HG02884 (cell line): ENCODE data around the gene PRDM12.

Experiments
- ATAC-seq: cut with Tn5 transposase; IDR thresholded peaks from one replicate; pipeline ENCODE4 v1.9.1; 2021; ENCODE audit warnings: mild to moderate bottlenecking, moderate library complexity; ENCODE audit not compliant: unreplicated experiment

PRDM12 gene

DNA sequence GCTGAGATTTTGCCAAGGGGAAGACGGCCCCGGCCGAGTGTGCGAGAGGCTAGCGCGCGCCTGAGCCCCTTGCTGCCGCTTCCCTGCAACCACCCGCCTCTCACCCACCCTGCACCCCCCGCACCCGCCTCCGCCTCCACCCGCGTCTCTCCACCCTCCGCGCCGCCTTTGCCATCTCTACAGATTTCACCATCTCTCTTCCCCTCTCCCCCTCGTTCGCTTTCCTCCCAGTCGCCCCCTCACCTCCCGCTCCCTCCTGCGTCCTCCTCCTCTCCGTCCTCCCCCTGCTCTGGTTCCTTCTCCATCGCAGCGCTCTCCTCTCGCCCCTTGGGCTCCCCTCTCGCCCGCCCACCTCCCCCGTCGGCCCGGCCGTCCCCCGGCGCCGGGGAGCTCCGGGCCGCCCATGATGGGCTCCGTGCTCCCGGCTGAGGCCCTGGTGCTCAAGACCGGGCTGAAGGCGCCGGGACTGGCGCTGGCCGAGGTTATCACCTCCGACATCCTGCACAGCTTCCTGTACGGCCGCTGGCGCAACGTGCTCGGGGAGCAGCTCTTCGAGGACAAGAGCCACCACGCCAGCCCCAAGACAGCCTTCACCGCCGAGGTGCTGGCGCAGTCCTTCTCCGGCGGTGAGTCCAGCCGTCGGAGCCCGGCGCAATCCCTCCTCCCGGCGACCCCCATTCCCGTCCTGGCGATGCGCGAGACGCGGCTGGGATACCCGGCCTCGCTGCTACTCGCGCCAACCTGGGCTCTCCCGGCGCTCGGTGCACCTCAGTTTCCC is at the start of gene PRDM12:
Gene PRDM12, plus strand, starts transcription at position 344 of the 778 bp plus-strand sequence. Its CDS starts 60 bp downstream, at position 404.
- no peak for ATAC-seq

DNA sequence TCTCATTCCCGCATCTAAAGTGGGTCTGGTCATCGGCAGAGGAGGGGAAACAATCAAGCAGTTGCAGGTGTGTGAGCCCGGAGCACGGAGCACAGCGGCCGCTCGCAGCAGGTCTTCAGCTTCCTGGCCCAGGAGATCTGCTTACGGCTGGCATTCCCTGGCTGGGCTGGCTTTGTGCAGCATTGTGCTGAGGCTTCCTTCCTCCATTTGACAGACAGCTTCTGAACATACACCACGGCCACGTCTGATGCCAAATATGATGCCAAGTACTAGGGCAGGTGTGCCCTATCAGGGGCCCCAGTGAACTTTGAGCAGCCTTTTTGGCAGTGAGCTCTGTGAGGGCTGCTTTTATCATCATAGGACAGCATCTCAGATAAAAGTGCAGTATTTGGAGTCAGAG is 47.9 kb upstream of the PRDM12 start:
- no peak for ATAC-seq

DNA sequence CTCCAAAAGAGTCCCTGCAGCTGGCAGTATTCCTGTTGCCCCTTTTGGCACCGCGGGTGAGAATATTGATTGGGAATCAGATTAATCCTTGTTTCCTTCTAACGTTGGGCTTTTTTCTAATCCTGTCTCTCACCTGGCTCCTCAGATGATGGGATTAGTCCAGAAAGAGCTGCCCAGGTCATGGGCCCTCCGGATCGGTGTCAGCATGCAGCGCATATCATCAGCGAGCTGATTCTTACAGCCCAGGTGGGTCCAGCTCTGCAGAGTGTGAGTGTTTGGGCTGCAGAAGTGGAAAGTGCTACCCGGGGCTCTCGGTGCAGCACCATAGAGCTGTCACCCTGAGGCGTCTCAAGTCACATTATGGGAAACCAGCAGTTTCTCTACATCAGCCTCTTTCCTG is 40.9 kb upstream of the PRDM12 start:
- no peak for ATAC-seq

DNA sequence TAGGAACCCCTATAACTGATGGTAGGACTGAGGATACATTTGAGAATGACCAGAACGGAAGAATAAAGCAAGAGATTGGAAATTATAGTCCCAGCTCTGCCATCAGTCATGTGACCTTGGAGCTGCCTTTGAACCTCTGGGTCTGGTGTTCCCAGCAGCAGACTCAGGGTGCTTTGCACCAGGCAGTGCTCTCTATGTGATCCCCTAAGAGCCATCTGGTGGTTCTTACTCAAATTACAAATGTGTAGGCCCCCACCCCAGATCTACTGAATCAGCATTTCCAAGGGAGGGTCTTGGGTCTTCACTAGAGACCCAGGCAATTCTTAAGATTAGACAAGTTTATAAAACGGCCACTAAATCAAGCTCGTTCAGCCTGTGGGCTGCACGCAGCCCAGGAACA is 40.2 kb upstream of the PRDM12 start:
- ATAC-seq: no peak

DNA sequence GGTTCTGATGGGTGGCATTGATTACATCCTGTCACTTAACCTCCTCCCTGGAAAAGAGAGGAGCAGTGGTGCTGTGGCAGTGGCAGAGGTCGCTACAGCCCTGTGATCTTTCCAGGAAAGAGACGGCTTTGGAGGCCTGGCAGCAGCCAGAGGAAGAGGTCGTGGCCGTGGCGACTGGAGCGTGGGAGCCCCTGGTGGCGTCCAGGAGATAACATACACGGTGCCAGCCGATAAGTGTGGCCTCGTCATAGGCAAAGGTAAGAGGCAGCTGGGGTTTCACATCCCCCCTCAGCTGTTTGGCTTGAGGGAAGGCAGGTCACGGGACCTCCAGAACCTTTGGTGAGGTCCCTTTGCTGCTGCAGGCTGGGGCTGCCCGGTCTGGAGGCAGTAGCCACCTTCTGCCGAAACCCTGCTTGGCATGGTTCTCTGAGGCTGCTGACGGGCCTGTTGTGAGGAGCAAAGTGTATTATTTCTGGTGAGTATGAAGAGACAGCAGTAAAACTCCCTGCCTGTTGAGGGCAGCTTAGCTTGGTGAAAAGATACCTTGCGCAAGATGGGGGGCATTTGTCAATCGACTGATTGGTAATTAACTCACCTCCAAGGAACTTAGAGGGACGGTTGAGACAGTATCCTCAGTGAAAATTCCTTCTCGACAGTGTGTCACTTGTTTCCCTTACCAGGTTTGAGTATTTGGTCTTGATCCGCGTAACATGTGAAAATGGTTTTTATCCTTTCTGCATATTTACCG is 38.0 kb upstream of the PRDM12 start:
- ATAC-seq: no peak

DNA sequence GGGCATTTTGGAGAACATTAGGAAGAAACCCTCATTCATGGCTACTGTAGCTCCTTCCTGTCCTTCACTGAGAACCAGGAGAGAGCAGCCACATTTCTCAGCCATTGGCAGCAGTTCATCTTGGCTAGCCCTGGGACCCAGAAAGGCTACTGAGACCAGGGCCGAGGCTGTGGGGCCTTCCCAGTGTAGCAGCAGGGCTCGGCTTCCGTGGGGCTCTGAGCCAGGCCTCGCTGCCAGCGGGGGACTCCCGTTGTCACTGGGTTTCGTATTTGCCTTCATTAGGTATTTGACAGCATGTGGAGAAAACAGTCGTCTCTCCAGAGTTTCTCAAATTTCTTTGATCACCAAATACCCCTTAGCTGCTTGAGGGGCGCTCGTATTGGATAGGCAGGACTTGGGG is 37.3 kb upstream of the PRDM12 start:
- ATAC-seq: no peak

DNA sequence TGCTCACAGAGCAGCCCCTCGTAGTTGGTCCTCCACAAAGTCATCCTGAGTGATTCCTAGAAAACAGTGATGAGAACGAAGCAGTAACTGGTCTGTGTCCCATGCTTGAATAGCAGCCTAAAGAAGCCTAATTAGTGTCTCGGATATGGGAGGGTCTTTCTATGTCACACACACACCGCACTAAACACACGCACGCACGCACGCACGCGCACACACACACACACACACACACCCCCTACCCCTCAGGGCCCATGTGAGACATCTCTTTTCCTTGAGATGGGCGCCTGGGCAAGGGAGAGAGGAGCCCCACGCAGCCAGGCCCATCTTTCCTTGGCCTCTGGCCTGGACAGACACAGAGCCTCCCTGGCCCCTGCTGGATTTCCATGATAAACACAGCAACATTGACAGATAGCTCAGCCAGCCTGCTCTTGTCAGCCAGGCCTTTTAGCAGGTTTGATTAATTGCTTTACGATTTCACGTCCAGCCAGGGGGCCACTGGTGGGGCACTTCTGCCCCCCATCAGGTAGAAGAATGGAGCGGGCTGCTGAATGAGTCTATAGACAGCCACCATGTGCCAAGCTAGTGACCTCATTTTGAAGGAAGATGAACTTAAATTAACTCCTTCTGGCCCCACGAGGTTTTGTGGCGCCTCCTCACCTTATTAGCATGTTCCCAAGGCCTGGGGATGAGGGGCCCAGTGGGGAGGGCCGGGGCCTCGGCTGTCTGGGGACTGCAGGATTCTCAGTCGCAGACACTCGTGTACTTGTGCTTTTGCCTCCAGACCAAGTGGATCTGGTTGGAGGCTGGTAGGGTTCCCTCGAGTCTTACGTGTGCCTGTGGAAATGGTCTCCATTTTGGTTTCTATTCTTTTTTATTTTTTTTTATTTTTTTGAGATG is 36.2 kb upstream of the PRDM12 start:
- ATAC-seq: no peak

DNA sequence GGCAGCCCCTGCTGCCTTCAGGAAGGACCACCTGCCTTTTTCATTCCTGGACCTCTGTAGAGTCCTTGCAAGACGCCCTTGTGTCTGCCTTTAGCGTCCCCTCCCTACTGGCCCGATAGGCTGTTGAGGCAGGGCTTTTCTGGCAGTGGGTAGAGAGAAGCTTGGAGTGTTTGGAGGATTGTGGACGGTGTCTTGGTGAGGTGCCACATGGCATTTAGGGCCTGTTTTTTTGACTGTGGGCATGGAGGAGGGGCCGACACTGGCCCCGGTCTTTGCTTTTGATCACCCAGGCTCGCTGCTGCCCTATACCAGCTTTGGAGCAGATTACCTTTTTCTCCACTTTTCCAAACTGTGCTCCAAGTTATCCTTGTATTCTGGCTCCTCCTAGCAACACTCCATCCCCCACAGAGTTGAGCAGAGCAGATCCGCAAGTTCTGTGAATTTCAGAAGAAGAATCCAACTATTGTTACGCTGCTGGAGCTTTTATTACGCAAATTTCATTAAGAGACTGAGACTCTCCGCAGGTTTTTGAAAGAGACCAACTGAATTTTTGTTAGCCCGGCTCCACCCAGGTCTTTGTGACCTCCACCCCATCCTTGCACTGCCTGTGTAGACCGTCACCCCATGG is 34.8 kb upstream of the PRDM12 start:
- ATAC-seq: no peak

DNA sequence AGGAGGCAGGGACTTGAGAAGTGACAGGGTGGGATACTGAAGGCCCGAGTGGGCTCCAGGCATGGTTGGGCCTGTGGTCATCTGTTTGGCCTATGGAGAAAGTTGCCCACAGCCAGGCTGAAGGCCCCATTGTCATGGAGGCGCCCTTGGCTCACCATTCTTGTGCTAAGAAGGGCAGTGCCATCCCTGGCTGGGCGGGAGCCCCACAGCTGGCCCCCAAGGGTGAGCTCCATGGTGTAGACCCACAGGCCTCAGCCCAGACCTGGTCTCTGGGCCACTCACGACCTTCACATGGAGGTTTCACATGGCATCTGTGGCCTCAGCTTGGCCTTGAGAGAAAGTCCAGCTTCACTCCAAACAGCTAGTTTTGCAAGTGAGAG is 34.3 kb upstream of the PRDM12 start:
- ATAC-seq: no peak

DNA sequence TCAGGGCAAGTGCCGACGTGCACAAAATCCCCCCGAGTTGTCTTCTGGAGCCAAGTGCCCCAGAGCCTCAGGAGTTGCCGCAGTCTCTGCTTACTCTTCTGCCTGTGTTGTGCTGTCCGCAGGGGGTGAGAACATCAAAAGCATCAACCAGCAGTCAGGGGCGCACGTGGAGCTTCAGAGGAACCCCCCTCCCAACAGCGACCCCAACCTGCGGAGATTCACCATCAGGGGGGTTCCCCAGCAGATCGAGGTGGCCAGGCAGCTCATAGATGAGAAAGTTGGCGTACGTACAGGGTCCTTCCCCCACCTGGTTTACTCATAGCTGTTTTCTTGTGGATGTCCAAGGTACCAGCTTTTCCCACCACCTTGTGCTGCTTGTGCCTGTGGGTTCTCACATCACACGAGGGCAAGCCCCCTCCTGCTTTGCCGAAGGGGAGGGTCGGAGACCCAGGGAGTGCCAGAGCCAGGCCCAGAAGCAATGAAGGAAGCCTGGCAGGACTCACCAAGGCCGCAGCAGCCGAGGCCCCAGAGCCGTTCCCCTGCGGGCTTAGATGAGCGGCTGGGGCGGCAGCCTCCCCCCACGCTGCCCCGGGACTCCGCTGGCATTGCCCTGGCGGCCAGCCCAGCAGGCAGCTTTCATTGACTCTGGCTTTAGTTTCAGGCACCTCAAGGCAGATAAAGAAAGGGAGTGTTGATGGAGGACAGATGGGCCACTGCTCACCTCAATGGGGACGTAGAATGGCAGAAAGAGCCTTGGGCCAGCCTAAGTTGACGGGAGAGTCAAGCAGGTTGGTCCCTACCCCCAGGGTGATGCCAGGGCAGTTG is 33.7 kb upstream of the PRDM12 start:
- no peak for ATAC-seq

DNA sequence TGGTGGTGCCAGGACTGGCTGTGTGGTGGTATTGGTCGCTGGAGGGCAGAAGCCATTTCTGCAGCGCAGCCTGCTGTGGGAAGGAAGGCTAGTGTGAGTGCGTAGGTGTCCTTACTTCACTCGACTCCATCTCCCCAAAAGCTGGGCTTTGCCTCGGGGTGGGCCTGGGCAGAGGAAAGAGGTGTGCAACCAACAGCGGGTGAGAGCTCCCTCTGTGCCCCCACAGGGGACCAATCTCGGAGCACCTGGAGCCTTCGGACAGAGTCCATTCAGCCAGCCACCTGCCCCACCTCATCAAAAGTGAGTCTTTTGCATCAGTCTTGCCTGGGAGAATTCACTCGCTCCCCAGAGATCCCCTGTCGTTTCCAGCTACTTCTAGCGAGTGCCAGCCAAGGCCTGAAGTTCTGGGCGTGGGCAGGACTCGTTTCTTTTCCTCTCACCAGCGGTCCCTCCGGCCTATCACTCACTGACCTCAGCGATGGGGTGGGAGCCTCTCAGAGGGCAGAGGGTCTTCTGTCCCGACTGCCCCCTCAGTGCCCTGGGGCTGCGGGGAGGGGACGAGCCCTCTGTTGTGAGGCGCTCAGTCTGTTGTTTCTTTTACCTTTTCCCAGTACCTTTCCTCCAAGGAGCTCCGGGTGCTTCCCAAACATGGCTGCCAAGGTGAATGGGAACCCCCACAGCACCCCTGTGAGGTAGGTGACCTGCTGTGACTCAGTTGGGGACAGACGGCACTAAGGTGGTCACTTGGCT is 32.9 kb upstream of the PRDM12 start:
- ATAC-seq: no peak

DNA sequence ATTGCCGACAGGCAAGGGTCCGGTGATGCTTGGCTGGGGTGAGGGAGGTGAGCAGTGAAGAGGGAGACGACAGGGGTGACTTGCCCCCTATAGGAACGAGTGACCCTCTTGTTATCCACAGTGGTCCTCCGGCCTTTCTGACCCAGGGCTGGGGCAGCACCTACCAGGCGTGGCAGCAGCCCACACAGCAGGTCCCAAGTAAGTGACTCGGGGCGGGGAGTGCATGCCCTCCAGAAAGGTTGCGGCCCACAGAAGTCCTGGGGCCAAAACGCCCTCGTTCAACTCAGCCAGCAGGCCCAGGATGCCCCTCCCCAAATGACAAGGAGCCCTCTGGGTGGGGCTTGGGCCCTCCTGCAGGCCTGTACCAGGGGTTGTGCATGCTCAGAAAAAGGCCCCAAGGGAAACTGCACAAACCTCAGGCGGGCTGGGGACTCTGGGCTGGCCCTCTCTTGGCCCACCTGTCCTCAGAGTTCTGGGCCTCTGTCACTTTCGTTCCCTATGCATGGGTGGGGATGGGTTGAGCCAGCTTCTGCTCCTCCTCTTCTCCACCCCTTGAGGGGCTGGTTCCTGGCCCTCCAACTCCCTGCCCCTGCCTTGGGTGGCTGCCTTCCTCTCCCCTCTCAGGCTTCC is 32.2 kb upstream of the PRDM12 start:
- no peak for ATAC-seq

DNA sequence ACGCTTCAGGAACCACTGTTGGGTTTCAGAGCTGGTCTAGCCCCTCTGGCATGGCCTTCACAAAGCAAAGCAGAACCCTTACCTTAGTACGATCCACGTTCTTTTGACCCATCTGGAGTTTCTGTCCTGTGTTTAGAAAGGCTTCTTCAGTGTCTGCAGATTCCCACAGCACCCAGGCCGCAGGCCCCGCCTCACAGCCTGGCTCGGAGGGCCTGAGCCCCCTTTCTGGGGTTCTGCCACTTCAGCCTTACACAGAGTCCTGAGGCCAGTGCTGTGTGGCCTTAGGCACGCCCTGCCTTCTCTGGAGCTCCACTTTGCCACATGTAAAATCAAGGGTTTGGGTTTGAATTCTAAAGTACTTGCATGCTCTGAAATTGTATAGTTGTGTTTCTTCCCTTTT is 31.6 kb upstream of the PRDM12 start:
- ATAC-seq: no peak

DNA sequence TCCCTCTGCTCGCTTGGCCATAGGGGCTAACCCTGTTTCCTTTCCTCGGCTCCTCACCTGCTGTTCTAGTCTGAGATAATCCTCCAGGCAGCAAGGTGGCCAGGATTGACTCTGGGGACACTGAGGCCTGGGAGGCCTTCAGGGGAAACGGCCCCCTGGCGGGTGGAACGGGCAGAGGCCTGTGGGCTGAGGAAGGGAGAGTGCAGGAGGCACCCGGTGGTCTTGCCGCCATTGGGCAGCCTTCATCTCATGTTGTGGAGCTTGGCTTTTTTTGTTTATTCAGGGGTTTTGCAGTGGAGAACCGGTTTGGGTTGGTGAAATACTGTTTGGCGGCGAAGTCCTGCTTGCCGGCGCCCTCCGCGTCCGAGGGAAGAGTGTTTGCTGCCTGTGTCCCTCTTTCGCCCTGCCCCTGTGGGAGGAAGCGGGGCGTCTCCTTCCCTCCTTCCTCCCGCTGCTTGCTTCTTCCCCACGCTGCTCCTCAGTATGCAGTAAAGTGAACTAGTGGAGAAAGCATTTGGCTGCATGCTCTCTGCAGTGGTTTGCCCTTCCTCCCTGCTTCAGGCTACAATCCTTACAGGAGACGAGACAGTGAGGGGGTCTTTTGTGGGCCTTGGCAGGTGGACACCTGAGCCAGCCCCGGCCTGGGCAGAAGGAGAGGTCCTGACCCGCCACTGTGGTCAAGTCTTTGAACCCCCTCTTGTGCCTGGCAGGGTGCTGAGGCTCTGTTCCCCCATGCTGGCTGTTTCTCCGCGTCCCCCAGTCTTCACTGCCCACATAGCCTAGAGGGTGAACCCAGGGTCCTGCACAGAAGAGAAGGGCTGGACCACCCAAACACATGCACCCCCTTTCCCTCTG is 30.8 kb upstream of the PRDM12 start:
- no peak for ATAC-seq

DNA sequence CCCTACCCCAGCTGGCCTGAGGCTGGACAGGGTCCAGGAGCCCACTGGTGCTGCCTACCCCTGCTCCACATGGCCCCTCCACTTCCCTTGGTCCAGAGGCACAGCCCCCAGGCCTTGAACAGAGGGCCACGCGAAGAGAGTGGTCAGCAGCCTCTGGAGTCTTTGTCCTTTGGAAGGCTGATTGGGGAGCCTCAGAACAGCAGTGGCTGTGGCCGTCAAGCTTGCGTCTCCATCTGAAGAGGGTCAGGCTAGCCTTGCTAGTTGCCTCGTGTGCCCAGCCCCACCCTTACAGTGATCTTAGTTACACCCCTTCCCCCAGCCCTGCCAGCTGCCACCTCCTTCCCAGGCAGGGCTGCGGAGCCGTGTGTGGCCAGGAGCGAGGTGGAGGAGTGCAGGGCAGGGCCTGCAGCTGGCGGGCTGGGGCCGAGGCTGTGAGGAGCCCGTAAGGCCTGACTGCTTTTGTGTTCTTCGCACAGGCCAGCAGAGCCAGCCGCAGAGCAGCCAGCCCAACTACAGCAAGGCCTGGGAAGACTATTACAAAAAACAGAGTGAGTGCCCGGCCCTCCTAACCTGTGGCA is 30.1 kb upstream of the PRDM12 start:
- ATAC-seq: no peak

DNA sequence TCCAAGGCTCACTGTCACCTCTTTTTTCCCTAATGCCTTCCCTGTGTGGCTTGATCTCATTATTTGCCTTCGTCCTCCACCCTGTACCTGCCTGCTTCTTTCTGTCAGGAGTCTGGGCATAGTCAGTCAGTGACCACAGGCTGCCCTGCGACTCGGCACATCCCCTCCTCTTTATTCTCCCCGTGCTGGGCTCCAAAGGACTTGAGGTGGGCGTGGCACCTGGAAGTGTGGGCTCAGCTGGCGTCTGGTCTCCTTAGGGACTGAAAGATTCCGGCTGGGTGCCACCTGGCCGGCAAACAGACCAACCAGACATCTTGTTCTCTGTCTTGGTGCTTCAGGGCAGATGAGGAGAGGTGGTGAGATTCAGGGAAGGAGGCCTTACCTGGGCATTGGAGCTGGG is 29.6 kb upstream of the PRDM12 start:
- ATAC-seq: no peak

DNA sequence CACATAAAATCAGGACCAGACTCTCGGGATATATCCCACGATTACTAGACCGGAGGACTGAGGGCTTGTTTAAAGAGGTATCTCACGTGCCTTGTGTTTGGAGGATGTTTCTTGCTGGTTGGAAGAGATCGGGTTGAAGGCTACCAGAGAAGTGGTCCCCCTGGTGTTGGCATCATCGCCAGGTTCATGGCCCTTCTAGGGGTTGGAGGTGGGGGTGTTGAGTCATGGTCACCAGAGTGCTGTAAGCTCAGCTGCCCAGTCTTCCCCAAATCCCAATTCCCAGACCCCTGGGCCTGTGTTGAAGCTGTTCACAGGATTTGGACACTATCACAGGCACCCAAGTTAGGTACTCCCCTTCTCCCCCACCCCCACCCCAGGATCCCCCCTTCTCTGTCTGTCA is 29.1 kb upstream of the PRDM12 start:
- ATAC-seq: no peak
